Measurements from ENCODE around the gene C1orf115. TPM values are rescaled to one million over a fixed set of nuclear protein-coding genes. Genes with fewer than 3 reads are reported as not detected.
A peak's percentile ranks its signal among the peaks of the same experiment; 100 is the strongest.
"Not testable (repeated sequence)": the region's sequence is repeated elsewhere in the genome, so short reads cannot be mapped to it uniquely, and the experiment has no call there.

C1orf115 gene
- total and polyA plus RNA-seq, 8 donors = 9.3 to 28.8 (median 14.9) TPM

GRCh38 chr1:220708244-220708643 is 18.1 kb downstream of the C1orf115 start:
- Histone ChIP-seq H3K27ac (no peak overlapping the region), H3K9me3 (no peaks in the 10 kb centered on the region), H3K4me1 (peaks cover 4 to 27% (median 11%) of the 10 kb centered on the region in 4 donors), H3K27me3 (peaks cover 0 to 4% (median 0%) of the 10 kb centered on the region in 3 donors), H3K4me3 (no peak overlapping the region), H3K36me3 (no peaks in the 10 kb centered on the region)
- 80 to 89% (median 84%) methylated on average over 4 of the region's 4 CpGs for WGBS, 5 donors
- DNase-seq = no peak
- intact Hi-C loops (cut with DNase I; ENCODE audit: low total_unique reads) = no loop called here
- TF ChIP-seq CTCF (IDR thresholded peaks at IDR 0.05) (no peak), POLR2AphosphoS5 (IDR thresholded peaks at IDR 0.05) (no peak), POLR2A (IDR thresholded peaks at IDR 0.05) (no peak), EP300 (IDR thresholded peaks at IDR 0.05) (no peak)

DNA sequence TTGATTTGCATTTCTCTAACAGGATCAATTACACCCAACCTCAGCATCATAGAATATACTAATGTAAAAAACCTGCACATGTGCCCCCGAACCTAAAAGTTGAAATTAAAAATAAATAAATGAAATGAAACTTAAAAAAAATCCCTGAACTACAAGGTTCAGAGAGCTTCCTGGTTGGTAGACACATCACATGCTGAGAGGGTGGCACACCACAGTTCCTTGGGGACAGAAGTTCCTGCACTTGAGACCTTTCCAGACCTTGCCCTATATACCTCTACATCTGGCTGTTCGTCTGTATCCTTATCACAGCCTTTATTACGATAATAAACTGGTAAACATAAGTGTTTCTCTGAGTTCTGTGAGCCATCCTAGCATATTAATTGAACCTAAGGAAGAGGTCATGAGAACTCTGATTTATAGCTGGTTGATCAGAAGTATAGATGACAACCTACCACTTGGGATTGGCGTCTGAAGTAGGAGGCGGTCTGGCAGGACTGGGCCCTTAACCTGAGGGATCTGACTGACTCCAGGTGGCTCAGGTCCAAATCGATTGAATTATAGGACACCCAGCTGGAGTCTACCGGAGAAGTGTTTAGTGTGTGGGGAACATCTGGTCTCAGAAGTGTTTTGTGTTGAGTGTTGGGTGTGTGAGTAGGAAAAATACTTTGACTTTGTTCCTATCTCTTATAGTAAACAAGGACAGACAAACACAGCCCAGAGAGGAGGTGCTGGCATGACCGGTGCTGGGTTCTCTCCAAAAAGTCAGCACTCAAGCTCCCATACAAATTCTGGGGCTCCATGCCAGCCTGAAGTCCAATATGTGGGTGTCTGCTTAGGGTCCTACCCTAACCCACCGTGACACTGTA is 19.0 kb downstream of the C1orf115 start:
- Histone ChIP-seq H3K4me1 (peaks cover 4 to 27% (median 11%) of the 10 kb centered on the region in 4 donors), H3K9me3 (no peaks in the 10 kb centered on the region), H3K27ac (no peak overlapping the region), H3K27me3 (peaks cover 0 to 4% (median 0%) of the 10 kb centered on the region in 3 donors), H3K4me3 (no peak overlapping the region), H3K36me3 (no peaks in the 10 kb centered on the region)
- no peak for TF ChIP-seq POLR2AphosphoS5 (IDR thresholded peaks at IDR 0.05)
- no peak for DNase-seq
- 28 to 49% (median 45%) methylated on average over 9 of the region's 9 CpGs for WGBS, 5 donors
- intact Hi-C loops (cut with DNase I; ENCODE audit: low total_unique reads) = no loop called here

- peaks cover 4 to 27% (median 10%) of the 10 kb centered on the region in 4 donors for H3K4me1 ChIP-seq
- no peak for DNase-seq
- WGBS, 5 donors = 67 to 84% (median 71%) methylated on average over 4 of the region's 4 CpGs
- TF ChIP-seq POLR2AphosphoS5 (IDR thresholded peaks at IDR 0.05) (no peak), POLR2A (IDR thresholded peaks at IDR 0.05) (no peak), CTCF (IDR thresholded peaks at IDR 0.05) (no peak), EP300 (IDR thresholded peaks at IDR 0.05) (no peak)
- intact Hi-C loops (cut with DNase I; ENCODE audit: low total_unique reads) = no loop called here
- H3K27ac ChIP-seq = peak overlapping the region in 1 of 5 donors; percentile 2
- no peaks in the 10 kb centered on the region for H3K36me3 ChIP-seq
- H3K27me3 ChIP-seq = peaks cover 0 to 4% (median 0%) of the 10 kb centered on the region in 3 donors
- no peak overlapping the region for H3K4me3 ChIP-seq
- H3K9me3 ChIP-seq = no peaks in the 10 kb centered on the region
Observed at GRCh38 chr1:220710333-220710732, 20.2 kb downstream of the C1orf115 start.

DNA sequence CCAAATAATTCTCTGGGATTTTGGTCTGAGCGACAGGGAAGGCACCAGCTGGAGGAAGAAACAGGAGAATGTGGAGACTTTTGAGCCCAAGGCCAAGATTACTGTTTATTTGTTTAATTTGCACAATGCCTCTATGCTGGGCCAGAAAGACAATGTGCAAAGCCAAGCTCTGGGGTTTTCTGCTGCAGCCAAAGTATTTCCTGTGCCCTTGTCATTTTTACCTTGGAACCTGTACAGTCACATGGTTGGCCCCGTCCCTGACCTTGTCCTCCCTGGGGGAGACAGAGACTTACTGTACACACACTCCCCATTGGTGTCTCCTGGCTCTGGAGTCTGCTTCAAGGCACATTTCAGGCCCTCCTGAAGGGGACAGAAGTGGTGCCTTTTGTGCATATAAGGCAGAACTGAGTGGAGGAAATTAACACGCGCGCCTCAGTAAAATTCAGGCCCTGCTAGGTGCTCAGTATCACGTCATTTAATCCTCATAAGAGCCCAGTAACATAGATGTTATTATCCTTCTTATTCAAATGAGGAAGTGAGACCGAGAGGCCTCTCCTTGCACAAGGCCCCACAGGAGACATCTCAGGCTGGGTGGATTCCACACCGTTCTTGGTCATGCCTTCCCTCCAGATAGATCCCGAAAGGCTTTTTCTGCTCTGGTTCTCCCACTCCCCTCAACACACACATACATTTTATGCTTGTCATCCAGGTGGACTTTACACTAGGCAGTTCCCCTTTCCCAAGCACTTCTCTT is 21.1 kb downstream of the C1orf115 start:
- Histone ChIP-seq H3K9me3 (peaks cover 0 to 7% (median 2%) of the 10 kb centered on the region in 4 donors), H3K27ac (no peak overlapping the region), H3K27me3 (peaks cover 0 to 4% (median 0%) of the 10 kb centered on the region in 3 donors), H3K4me3 (no peak overlapping the region), H3K4me1 (peaks cover 4 to 18% (median 7%) of the 10 kb centered on the region in 4 donors), H3K36me3 (no peaks in the 10 kb centered on the region)
- whole genome bisulfite sequencing, 5 donors = 72 to 79% (median 76%) methylated on average over 9 of the region's 9 CpGs
- no peak for DNase-seq
- TF ChIP-seq POLR2A (IDR thresholded peaks at IDR 0.05) (no peak), POLR2AphosphoS5 (IDR thresholded peaks at IDR 0.05) (no peak), EP300 (IDR thresholded peaks at IDR 0.05) (no peak), CTCF (IDR thresholded peaks at IDR 0.05) (no peak)
- intact Hi-C loops (cut with DNase I; ENCODE audit: low total_unique reads) = no loop called here

- intact Hi-C loops (cut with DNase I; ENCODE audit: low total_unique reads); DNase-seq; H3K4me3 ChIP-seq; H3K4me1 ChIP-seq; H3K27me3 ChIP-seq; H3K36me3 ChIP-seq; H3K9me3 ChIP-seq; H3K27ac ChIP-seq: not testable (repeated sequence)
- WGBS, 5 donors = 95 to 98% (median 97%) methylated on average over 5 of the region's 5 CpGs
Observed at GRCh38 chr1:220715986-220716385, 25.8 kb downstream of the C1orf115 start.

All from stomach (tissue), 9 donors.